Skeletal muscle cell (primary cell): ENCODE data around the gene ATP8B1.
"Not testable (repeated sequence)": the region's sequence is repeated elsewhere in the genome, so short reads cannot be mapped to it uniquely, and the experiment has no call there.

ENCODE experiments used
- DNase-seq: peaks from one replicate; pipeline ENCODE4 v3.0.0-alpha.2; 2010; ENCODE audit warnings: low read depth
- H3K4me3 ChIP-seq: 2 replicates; pipeline ENCODE4 v1.5.1; 2011; ENCODE audit warnings: low read depth, mild to moderate bottlenecking, control low read depth, low read length, moderate library complexity

The ATP8B1 gene

GRCh38 chr18:57803103-57803969, at the start of gene ATP8B1:
TSS of gene ATP8B1 (minus strand) at chr18:57803315. CDS start at chr18:57731807, 71,508 bp downstream.
- peak within 1 kb of the TSS; percentile 84 for H3K4me3 ChIP-seq
- DNase-seq: no peak

- no peak overlapping the region for H3K4me3 ChIP-seq
- no peak for DNase-seq
Measured at GRCh38 chr18:57850063-57850462, 46.9 kb upstream of the ATP8B1 start.

GRCh38 chr18:57848374-57848773, 45.3 kb upstream of the ATP8B1 start:
- not testable (repeated sequence) for H3K4me3 ChIP-seq, DNase-seq

GRCh38 chr18:57847431-57847830, 44.3 kb upstream of the ATP8B1 start:
- not testable (repeated sequence) for DNase-seq, H3K4me3 ChIP-seq

- peak; percentile 3 for DNase-seq
- no peak overlapping the region for H3K4me3 ChIP-seq
Measured at GRCh38 chr18:57846258-57846657, 43.1 kb upstream of the ATP8B1 start.

- DNase-seq: no peak
- no peak overlapping the region for H3K4me3 ChIP-seq
Measured at GRCh38 chr18:57845605-57846074, 42.5 kb upstream of the ATP8B1 start.

GRCh38 chr18:57844319-57844718, 41.2 kb upstream of the ATP8B1 start:
- no peak for DNase-seq
- no peak overlapping the region for H3K4me3 ChIP-seq

- no peak for DNase-seq
Measured at GRCh38 chr18:57843386-57843785, 40.3 kb upstream of the ATP8B1 start.

GRCh38 chr18:57841568-57841967, 38.5 kb upstream of the ATP8B1 start:
- no peak for DNase-seq
- H3K4me3 ChIP-seq: no peak overlapping the region

More at GRCh38 chr18:57843386-57843785, 40.3 kb upstream of the ATP8B1 start:
- no peak overlapping the region for H3K4me3 ChIP-seq

GRCh38 chr18:57839942-57840381, 36.8 kb upstream of the ATP8B1 start:
- DNase-seq: peak; percentile 45
- no peak overlapping the region for H3K4me3 ChIP-seq

- no peak for DNase-seq
- no peak overlapping the region for H3K4me3 ChIP-seq
Measured at GRCh38 chr18:57837917-57838548, 34.9 kb upstream of the ATP8B1 start.

GRCh38 chr18:57836557-57836956, 33.4 kb upstream of the ATP8B1 start:
- no peak overlapping the region for H3K4me3 ChIP-seq
- DNase-seq: no peak

GRCh38 chr18:57835904-57836303, 32.8 kb upstream of the ATP8B1 start:
- no peak overlapping the region for H3K4me3 ChIP-seq
- DNase-seq: no peak

- H3K4me3 ChIP-seq: no peak overlapping the region
- DNase-seq: peak; percentile 31
Measured at GRCh38 chr18:57834616-57835015, 31.5 kb upstream of the ATP8B1 start.

- no peak overlapping the region for H3K4me3 ChIP-seq
- no peak for DNase-seq
Measured at GRCh38 chr18:57833441-57834101, 30.5 kb upstream of the ATP8B1 start.

- H3K4me3 ChIP-seq: no peak overlapping the region
- DNase-seq: no peak
Measured at GRCh38 chr18:57832730-57833129, 29.6 kb upstream of the ATP8B1 start.

- no peak overlapping the region for H3K4me3 ChIP-seq
- no peak for DNase-seq
Measured at GRCh38 chr18:57831597-57832377, 28.7 kb upstream of the ATP8B1 start.

- DNase-seq: no peak
- no peak overlapping the region for H3K4me3 ChIP-seq
Measured at GRCh38 chr18:57827646-57828045, 24.5 kb upstream of the ATP8B1 start.

- DNase-seq: no peak
- H3K4me3 ChIP-seq: no peak overlapping the region
Measured at GRCh38 chr18:57826252-57826651, 23.1 kb upstream of the ATP8B1 start.
